Type B pancreatic cell (in vitro differentiated cells): Measurements from ENCODE around the gene DNMT1. TPM values are rescaled to one million over a fixed set of nuclear protein-coding genes. Genes with fewer than 3 reads are reported as not detected.

Source experiments
- DNase-seq: peaks from one replicate; pipeline ENCODE4 v3.0.0; 2021; ENCODE audit warnings: mixed read lengths; ENCODE audit not compliant: unreplicated experiment; ENCODE audit errors: extremely low spot score
- H3K27ac Mint-ChIP-seq: 2 replicates; pipeline ENCODE4 v1.8.0; 2021; ENCODE audit warnings: mild to moderate bottlenecking, mixed read lengths
- H3K27me3 Mint-ChIP-seq: 2 replicates; pipeline ENCODE4 v1.8.0; 2021; ENCODE audit warnings: mixed read lengths
- H3K36me3 Mint-ChIP-seq: 2 replicates; pipeline ENCODE4 v1.8.0; 2021; ENCODE audit warnings: mixed read lengths
- H3K4me1 Mint-ChIP-seq: one replicate; pipeline ENCODE4 v1.8.0; 2021; ENCODE audit warnings: mixed read lengths; ENCODE audit not compliant: unreplicated experiment
- H3K4me3 Mint-ChIP-seq: 2 replicates; pipeline ENCODE4 v1.8.0; 2021; ENCODE audit warnings: mild to moderate bottlenecking, mixed read lengths
- H3K9me3 Mint-ChIP-seq: 2 replicates; pipeline ENCODE4 v1.8.0; 2021; ENCODE audit warnings: mixed read lengths
- total RNA-seq: library from RNA; stranded (reverse); gene quantifications from 2 replicates; pipeline ENCODE4 v1.2.1, GENCODE V29; 2021; ENCODE audit warnings: low replicate concordance
- TF ChIP-seq, protein P1 (sequence below): fragments of 200-600 bp; sonication (generic); conservative IDR thresholded peaks from 2 replicates; pipeline ENCODE4 v1.5.0; 2021; ENCODE audit warnings: antibody characterized with exemption, mild to moderate bottlenecking

DNMT1 gene
- total RNA-seq, 1 donor from 2014 or later = 167 TPM

DNA sequence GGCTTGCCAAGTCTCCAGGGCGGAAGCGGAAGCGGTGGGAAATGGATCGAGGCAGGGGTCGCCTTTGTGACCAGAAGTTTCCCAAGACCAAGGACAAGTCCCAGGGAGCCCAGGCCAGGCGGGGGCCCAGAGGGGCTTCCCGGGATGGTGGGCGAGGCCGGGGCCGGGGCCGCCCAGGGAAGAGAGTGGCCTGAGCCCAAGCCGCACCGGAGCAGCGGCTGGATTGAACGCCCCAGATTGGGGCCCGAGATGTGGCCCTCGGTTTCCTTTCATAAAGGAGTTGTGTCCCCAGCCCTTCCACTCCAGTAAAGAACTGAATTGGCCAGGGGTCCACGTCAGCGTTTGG lies 83.8 kb downstream of the DNMT1 start:
- H3K27me3 Mint-ChIP-seq = no peaks in the 10 kb centered on the region
- peaks cover 12% of the 10 kb centered on the region for H3K4me1 Mint-ChIP-seq
- H3K27ac Mint-ChIP-seq = no peak overlapping the region
- no peak overlapping the region for H3K4me3 Mint-ChIP-seq
- no peaks in the 10 kb centered on the region for H3K9me3 Mint-ChIP-seq
- TF ChIP-seq, protein P1, sequence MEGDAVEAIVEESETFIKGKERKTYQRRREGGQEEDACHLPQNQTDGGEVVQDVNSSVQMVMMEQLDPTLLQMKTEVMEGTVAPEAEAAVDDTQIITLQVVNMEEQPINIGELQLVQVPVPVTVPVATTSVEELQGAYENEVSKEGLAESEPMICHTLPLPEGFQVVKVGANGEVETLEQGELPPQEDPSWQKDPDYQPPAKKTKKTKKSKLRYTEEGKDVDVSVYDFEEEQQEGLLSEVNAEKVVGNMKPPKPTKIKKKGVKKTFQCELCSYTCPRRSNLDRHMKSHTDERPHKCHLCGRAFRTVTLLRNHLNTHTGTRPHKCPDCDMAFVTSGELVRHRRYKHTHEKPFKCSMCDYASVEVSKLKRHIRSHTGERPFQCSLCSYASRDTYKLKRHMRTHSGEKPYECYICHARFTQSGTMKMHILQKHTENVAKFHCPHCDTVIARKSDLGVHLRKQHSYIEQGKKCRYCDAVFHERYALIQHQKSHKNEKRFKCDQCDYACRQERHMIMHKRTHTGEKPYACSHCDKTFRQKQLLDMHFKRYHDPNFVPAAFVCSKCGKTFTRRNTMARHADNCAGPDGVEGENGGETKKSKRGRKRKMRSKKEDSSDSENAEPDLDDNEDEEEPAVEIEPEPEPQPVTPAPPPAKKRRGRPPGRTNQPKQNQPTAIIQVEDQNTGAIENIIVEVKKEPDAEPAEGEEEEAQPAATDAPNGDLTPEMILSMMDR = no peak
- DNase-seq = no peak
- no peaks in the 10 kb centered on the region for H3K36me3 Mint-ChIP-seq

DNA sequence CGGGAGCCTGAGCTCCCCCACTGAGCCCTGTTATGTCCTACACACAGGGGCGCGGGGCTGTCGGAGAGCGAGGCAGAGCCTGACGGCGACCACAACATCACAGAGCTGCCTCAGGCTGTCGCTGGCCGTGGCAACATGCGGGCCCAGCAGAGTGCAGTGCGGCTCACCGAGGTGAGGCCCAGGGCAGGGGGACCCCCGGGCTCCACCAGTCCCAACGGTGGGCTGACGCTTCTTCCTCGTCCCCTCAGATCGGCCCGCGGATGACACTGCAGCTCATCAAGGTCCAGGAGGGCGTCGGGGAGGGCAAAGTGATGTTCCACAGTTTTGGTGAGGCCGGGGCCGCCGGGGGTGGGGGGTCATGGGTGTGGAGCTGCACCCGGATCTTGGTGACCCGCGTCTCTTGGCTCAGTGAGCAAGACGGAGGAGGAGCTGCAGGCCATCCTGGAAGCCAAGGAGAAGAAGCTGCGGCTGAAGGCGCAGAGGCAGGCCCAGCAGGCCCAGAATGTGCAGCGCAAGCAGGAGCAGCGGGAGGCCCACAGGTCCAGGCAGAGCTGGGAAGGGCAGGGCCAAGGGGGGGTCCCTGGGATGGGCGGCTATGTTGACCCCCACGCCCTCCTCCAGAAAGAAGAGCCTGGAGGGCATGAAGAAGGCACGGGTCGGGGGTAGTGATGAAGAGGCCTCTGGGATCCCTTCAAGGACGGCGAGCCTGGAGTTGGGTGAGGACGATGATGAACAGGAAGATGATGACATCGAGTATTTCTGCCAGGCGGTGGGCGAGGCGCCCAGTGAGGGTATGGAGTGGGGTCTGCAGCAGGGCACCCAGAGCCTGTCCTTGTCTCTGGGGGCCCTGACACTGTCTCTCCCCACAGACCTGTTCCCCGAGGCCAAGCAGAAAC lies 84.4 kb downstream of the DNMT1 start:
- Mint-ChIP-seq H3K36me3 (no peaks in the 10 kb centered on the region), H3K9me3 (no peaks in the 10 kb centered on the region), H3K4me3 (no peak overlapping the region), H3K27me3 (no peaks in the 10 kb centered on the region), H3K4me1 (peaks cover 12% of the 10 kb centered on the region), H3K27ac (no peak overlapping the region)
- DNase-seq = no peak
- TF ChIP-seq, protein P1 = no peak

DNA sequence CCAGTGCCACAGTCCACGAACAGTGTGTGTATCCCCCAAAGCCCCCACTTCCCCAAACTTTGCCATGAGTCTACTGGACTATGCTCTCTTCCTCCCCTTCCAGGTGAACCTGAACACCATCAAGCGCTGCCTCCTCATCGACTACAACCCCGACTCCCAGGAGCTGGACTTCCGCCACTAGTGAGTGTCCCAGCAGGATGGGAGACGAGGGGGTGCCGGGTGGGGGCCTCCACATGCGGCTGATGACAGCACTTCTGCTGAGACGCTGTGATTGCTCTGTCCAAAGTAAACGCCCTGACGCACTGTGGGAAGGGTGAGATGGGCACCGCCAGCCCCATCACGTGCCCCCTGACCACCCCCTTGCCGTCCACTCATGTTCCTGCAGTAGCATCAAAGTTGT lies 85.2 kb downstream of the DNMT1 start:
- no peaks in the 10 kb centered on the region for H3K9me3 Mint-ChIP-seq
- no peak overlapping the region for H3K27ac Mint-ChIP-seq
- H3K4me1 Mint-ChIP-seq = peaks cover 15% of the 10 kb centered on the region
- H3K36me3 Mint-ChIP-seq = no peaks in the 10 kb centered on the region
- TF ChIP-seq, protein P1 = no peak
- no peak for DNase-seq
- no peak overlapping the region for H3K4me3 Mint-ChIP-seq
- H3K27me3 Mint-ChIP-seq = no peaks in the 10 kb centered on the region

DNA sequence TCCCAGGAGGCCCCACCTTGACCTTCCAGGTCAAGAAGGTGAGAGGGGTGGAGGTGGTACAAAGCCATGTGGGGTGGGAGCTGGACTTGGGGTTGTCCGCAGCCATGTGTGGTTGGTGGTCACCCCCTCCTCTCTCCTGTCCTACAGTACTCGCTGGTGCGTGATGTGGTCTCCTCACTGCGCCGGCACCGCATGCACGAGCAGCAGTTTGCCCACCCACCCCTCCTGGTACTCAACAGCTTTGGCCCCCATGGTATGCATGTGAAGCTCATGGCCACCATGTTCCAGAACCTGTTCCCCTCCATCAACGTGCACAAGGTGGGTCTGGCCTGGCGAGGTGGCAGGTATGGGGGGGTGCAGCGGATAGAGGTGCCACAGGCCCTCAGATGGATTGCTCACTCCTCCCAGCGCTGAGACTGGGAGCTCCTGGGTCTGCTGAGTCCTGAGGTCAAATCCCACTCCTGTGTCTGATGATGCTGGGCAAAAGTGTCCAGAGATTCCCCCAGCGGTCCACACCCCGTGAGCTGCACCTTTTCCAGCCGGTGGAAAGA lies 86.9 kb downstream of the DNMT1 start:
- Mint-ChIP-seq H3K9me3 (no peaks in the 10 kb centered on the region), H3K27ac (no peak overlapping the region), H3K27me3 (no peaks in the 10 kb centered on the region), H3K4me3 (peak overlapping the region; percentile 90), H3K36me3 (no peaks in the 10 kb centered on the region), H3K4me1 (peaks cover 14% of the 10 kb centered on the region)
- DNase-seq = no peak
- TF ChIP-seq, protein P1 = no peak

DNA sequence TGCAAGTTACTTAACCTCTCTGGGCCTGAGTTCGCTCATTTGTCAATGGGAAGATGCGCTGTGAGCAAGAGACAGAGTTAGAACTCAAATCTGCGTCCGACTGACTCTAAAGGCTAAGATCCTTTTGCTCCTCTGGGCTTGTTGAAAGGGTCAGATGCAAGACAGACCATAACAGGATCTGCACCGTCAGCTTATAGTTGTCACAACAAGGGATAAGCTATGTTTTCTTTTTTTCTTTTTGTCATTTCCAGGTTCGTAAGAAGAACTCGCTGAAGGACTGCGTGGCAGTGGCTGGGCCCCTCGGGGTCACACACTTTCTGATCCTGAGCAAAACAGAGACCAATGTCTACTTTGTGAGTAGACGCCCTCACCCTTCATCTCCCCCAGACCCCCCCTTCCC lies 87.5 kb downstream of the DNMT1 start:
- DNase-seq = no peak
- Mint-ChIP-seq H3K27ac (peak overlapping the region; percentile 73), H3K4me3 (peak overlapping the region; percentile 90), H3K36me3 (no peaks in the 10 kb centered on the region), H3K9me3 (no peaks in the 10 kb centered on the region), H3K27me3 (no peaks in the 10 kb centered on the region), H3K4me1 (peaks cover 11% of the 10 kb centered on the region)
- TF ChIP-seq, protein P1 = no peak
